CD14-positive monocyte (primary cell): ENCODE data around the gene MCM3AP. TPM values are rescaled to one million over a fixed set of nuclear protein-coding genes. Genes with fewer than 3 reads are reported as not detected.
A peak's percentile ranks its signal among the peaks of the same experiment; 100 is the strongest.

Experiments
- DNase-seq, 3 donors: peaks; one replicate each; pipeline ENCODE4 v3.0.0-alpha.2; 2011 to 2022
- H2AFZ ChIP-seq: 2 replicates; pipeline ENCODE4 v1.6.0; 2012; ENCODE audit warnings: mild to moderate bottlenecking, low read depth, low read length, inconsistent platforms; ENCODE audit not compliant: insufficient read depth, poor library complexity, severe bottlenecking
- H3K27ac ChIP-seq, 2 donors: 1 replicate in 1 of 2; 2 replicates in 1 of 2; pipeline ENCODE4 v1.5.1; 2012 to 2013; ENCODE audit warnings: low read length in 2 of 2, control low read depth in 1 of 2, inconsistent platforms in 1 of 2, low read depth in 1 of 2, mild to moderate bottlenecking in 1 of 2
- H3K27me3 ChIP-seq, 2 donors: one replicate each; pipeline versions ENCODE4 v1.6.0 to v1.6.1; 2011 to 2013; ENCODE audit warnings: low read length in 2 of 2; ENCODE audit not compliant: control insufficient read depth in 2 of 2, insufficient read depth in 2 of 2
- H3K36me3 ChIP-seq, 2 donors: replicated peaks in 1 of 2; 1 replicate in 1 of 2; 2 replicates in 1 of 2; pipeline versions ENCODE4 v1.5.1 to v1.6.1; 2012 to 2013; ENCODE audit warnings: low read length in 2 of 2, control low read depth in 1 of 2, inconsistent platforms in 1 of 2, mild to moderate bottlenecking in 1 of 2; ENCODE audit not compliant: insufficient read depth in 2 of 2, control insufficient read depth in 1 of 2
- H3K4me1 ChIP-seq, 2 donors: 1 replicate in 1 of 2; 2 replicates in 1 of 2; pipeline versions ENCODE4 v1.5.1 to v1.6.1; 2012 to 2013; ENCODE audit warnings: low read length in 2 of 2, control low read depth in 1 of 2, inconsistent platforms in 1 of 2, mild to moderate bottlenecking in 1 of 2, moderate library complexity in 1 of 2; ENCODE audit not compliant: insufficient read depth in 2 of 2, control insufficient read depth in 1 of 2
- H3K4me2 ChIP-seq: replicated peaks from 2 replicates; pipeline ENCODE3; 2012; ENCODE audit warnings: low read length, moderate library complexity, mild to moderate bottlenecking; ENCODE audit not compliant: poor library complexity, severe bottlenecking; ENCODE audit errors: extremely low read depth
- H3K4me3 ChIP-seq, 3 experiments: fragments of 200-600 bp in 1 of 3; sonication (generic) in 1 of 3; replicated peaks in 1 of 3; 1 replicate in 2 of 3; 2 replicates in 1 of 3; pipeline ENCODE4 v1.5.1; 2011 to 2013; ENCODE audit warnings: low read length in 3 of 3, mild to moderate bottlenecking in 3 of 3, control low read depth in 2 of 3, low read depth in 2 of 3, inconsistent platforms in 1 of 3, moderate library complexity in 1 of 3
- H3K79me2 ChIP-seq: 2 replicates; pipeline ENCODE4 v1.6.0; 2012; ENCODE audit warnings: mild to moderate bottlenecking, control low read depth, inconsistent platforms, low read length, moderate library complexity; ENCODE audit not compliant: insufficient read depth
- H3K9ac ChIP-seq: 2 replicates; pipeline ENCODE4 v1.6.0; 2017; ENCODE audit warnings: low read length, mild to moderate bottlenecking; ENCODE audit not compliant: insufficient read depth, poor library complexity, severe bottlenecking
- H3K9me3 ChIP-seq, 2 donors: replicated peaks in 1 of 2; 1 replicate in 1 of 2; 2 replicates in 1 of 2; pipeline versions ENCODE4 v1.5.1 to v1.6.1; 2012 to 2013; ENCODE audit warnings: low read length in 2 of 2, control low read depth in 1 of 2; ENCODE audit not compliant: control insufficient read depth in 1 of 2, insufficient read depth in 1 of 2
- H4K20me1 ChIP-seq: 2 replicates; pipeline ENCODE4 v1.6.0; 2012; ENCODE audit warnings: mild to moderate bottlenecking, low read length, control low read depth, moderate library complexity; ENCODE audit not compliant: insufficient read depth
- H3K27ac Mint-ChIP-seq, 7 donors: one replicate each; pipeline ENCODE4 v1.8.0; 2020; ENCODE audit warnings: mild to moderate bottlenecking in 7 of 7, mixed read lengths in 7 of 7, moderate library complexity in 6 of 7, inconsistent platforms in 2 of 7
- H3K27me3 Mint-ChIP-seq, 3 donors: one replicate each; pipeline ENCODE4 v1.8.0; 2021 to 2022; ENCODE audit warnings: low read depth in 3 of 3, mild to moderate bottlenecking in 3 of 3, mixed read lengths in 3 of 3, moderate library complexity in 3 of 3, inconsistent platforms in 1 of 3
- H3K36me3 Mint-ChIP-seq, 2 donors: one replicate each; pipeline ENCODE4 v1.8.0; 2020; ENCODE audit warnings: mixed read lengths in 2 of 2, inconsistent platforms in 1 of 2, mild to moderate bottlenecking in 1 of 2
- H3K4me1 Mint-ChIP-seq: one replicate; pipeline ENCODE4 v1.8.0; 2020; ENCODE audit warnings: mild to moderate bottlenecking, mixed read lengths
- H3K4me3 Mint-ChIP-seq, 2 donors: one replicate each; pipeline ENCODE4 v1.8.0; 2020; ENCODE audit warnings: mild to moderate bottlenecking in 2 of 2, mixed read lengths in 2 of 2, moderate library complexity in 1 of 2
- H3K9me3 Mint-ChIP-seq, 7 donors: one replicate each; pipeline ENCODE4 v1.8.0; 2020 to 2022; ENCODE audit warnings: mixed read lengths in 7 of 7, mild to moderate bottlenecking in 6 of 7, moderate library complexity in 6 of 7, inconsistent platforms in 2 of 7
- WGBS: methylation state at CpG from one replicate; pipeline ENCODE4 v1.1.5; 2013; ENCODE audit warnings: missing lambda C conversion rate; ENCODE audit not compliant: insufficient coverage; 5-methylcytosine and 5-hydroxymethylcytosine counted together
- intact Hi-C, 2 donors: fragments of 100-400 bp; cut with micrococcal nuclease; formaldehyde crosslinking; loops; one replicate each; pipeline versions ENCODE4 v1.15.0 to v1.15.1; 2023
- polyA plus RNA-seq, 3 donors: library from polyadenylated mRNA; depleted of rRNA in 1 of 3; unstranded in 2 of 3; stranded (reverse) in 1 of 3; fragments of 300-500 nt in 2 of 3; fragments of >200 nt in 1 of 3; fragmentation: Illumina TruSeq in 2 of 3; gene quantifications; 1 replicate in 2 of 3; 2 replicates in 1 of 3; pipeline ENCODE4 v1.2.3, GENCODE V29; 2012 to 2021
- TF ChIP-seq, protein P1 (sequence below): fragments of 200-600 bp; IDR thresholded peaks from one replicate; pipeline ENCODE4 v1.8.0; 2022; ENCODE audit warnings: antibody characterized with exemption, mild to moderate bottlenecking

Gene MCM3AP
- polyA plus RNA-seq, 3 donors = 30.9 to 62.4 (median 32.7) TPM

DNA sequence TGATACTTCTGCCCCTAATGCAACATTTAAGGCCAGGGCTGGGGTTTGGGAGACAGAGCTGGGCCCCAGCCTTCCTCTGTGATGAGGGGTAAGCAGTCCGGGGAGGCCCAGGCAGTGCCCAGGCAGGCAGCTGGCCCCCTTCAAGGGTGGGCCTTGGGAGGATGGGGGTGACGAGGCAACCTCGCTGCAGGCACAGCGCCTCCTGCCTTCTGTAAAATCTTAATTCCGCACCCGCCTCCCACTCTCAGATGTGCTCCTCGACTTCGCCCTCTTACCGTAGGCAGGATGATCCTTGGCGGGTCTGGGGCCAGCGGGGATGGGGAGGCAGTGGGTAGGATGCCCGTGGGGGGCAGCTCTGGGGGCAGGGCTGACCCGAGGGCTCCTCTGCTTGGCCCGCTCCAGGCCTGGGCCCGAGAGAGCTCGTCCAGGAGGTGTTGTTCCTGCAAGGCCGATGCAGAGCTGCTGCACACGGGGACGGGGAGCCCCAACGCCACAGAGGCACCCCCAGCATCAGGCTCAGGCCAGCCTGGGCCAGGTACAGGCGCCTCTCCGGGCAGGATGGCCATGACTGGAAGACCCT is 29.1 kb upstream of the MCM3AP start:
- Mint-ChIP-seq H3K4me3 (no peak overlapping the region), H3K36me3 (peaks cover 11 to 47% of the 10 kb centered on the region in 2 donors), H3K9me3 (no peaks in the 10 kb centered on the region), H3K4me1 (peaks cover 6% of the 10 kb centered on the region), H3K27me3 (peaks cover 0 to under 1% (median 0%) of the 10 kb centered on the region in 3 donors), H3K27ac (no peak overlapping the region)
- Histone ChIP-seq H3K27ac (no peak overlapping the region), H3K4me1 (peaks cover 0 to 1% of the 10 kb centered on the region in 2 donors), H3K4me3 (no peak overlapping the region), H3K9me3 (no peaks in the 10 kb centered on the region), H4K20me1 (no peaks in the 10 kb centered on the region), H3K4me2 (no peak overlapping the region), H3K9ac (peak overlapping the region; percentile 8), H2AFZ (no peak overlapping the region), H3K27me3 (no peaks in the 10 kb centered on the region), H3K79me2 (peaks cover 18% of the 10 kb centered on the region), H3K36me3 (peaks cover 19 to 41% of the 10 kb centered on the region in 2 donors)
- DNase-seq = no peak
- intact Hi-C loops = no loop called here
- TF ChIP-seq, protein P1, sequence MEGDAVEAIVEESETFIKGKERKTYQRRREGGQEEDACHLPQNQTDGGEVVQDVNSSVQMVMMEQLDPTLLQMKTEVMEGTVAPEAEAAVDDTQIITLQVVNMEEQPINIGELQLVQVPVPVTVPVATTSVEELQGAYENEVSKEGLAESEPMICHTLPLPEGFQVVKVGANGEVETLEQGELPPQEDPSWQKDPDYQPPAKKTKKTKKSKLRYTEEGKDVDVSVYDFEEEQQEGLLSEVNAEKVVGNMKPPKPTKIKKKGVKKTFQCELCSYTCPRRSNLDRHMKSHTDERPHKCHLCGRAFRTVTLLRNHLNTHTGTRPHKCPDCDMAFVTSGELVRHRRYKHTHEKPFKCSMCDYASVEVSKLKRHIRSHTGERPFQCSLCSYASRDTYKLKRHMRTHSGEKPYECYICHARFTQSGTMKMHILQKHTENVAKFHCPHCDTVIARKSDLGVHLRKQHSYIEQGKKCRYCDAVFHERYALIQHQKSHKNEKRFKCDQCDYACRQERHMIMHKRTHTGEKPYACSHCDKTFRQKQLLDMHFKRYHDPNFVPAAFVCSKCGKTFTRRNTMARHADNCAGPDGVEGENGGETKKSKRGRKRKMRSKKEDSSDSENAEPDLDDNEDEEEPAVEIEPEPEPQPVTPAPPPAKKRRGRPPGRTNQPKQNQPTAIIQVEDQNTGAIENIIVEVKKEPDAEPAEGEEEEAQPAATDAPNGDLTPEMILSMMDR = no peak
- WGBS = 97% methylated on average over 11 of the region's 22 CpGs

- Histone ChIP-seq H3K4me1 (no peaks in the 10 kb centered on the region), H3K36me3 (peaks cover 22 to 57% of the 10 kb centered on the region in 2 donors), H2AFZ (no peak overlapping the region), H4K20me1 (no peaks in the 10 kb centered on the region), H3K9me3 (no peaks in the 10 kb centered on the region), H3K27ac (no peak overlapping the region), H3K9ac (no peak overlapping the region), H3K27me3 (no peaks in the 10 kb centered on the region), H3K79me2 (peaks cover 6% of the 10 kb centered on the region), H3K4me3 (no peak overlapping the region), H3K4me2 (no peak overlapping the region)
- Mint-ChIP-seq H3K4me1 (no peaks in the 10 kb centered on the region), H3K36me3 (peaks cover 19 to 63% of the 10 kb centered on the region in 2 donors), H3K27ac (peak overlapping the region in 1 of 7 donors; percentile 9), H3K27me3 (no peaks in the 10 kb centered on the region), H3K4me3 (no peak overlapping the region), H3K9me3 (no peaks in the 10 kb centered on the region)
- WGBS = 94% methylated on average over 3 of the region's 5 CpGs
- intact Hi-C loops = no loop called here
- no peak for DNase-seq
- TF ChIP-seq, protein P1 = no peak
Measured at GRCh38 chr21:46312949-46313348, 27.5 kb upstream of the MCM3AP start.
